IPS-NIHi11 (cell line): Measurements from ENCODE around the gene FOXL1.
"Not testable (repeated sequence)": the region's sequence is repeated elsewhere in the genome, so short reads cannot be mapped to it uniquely, and the experiment has no call there.

Experiments
- DNase-seq: peaks from one replicate; pipeline ENCODE4 v3.0.0; 2012; ENCODE audit warnings: mixed read lengths, low spot score

FOXL1 gene

GRCh38 chr16:86580791-86581170 lies 2.4 kb downstream of the FOXL1 start:
- no peak for DNase-seq

- no peak for DNase-seq
Measured at GRCh38 chr16:86581458-86581857, 3.1 kb downstream of the FOXL1 start.

- DNase-seq, result no peak
Measured at GRCh38 chr16:86584071-86584685, 5.8 kb downstream of the FOXL1 start.

DNA sequence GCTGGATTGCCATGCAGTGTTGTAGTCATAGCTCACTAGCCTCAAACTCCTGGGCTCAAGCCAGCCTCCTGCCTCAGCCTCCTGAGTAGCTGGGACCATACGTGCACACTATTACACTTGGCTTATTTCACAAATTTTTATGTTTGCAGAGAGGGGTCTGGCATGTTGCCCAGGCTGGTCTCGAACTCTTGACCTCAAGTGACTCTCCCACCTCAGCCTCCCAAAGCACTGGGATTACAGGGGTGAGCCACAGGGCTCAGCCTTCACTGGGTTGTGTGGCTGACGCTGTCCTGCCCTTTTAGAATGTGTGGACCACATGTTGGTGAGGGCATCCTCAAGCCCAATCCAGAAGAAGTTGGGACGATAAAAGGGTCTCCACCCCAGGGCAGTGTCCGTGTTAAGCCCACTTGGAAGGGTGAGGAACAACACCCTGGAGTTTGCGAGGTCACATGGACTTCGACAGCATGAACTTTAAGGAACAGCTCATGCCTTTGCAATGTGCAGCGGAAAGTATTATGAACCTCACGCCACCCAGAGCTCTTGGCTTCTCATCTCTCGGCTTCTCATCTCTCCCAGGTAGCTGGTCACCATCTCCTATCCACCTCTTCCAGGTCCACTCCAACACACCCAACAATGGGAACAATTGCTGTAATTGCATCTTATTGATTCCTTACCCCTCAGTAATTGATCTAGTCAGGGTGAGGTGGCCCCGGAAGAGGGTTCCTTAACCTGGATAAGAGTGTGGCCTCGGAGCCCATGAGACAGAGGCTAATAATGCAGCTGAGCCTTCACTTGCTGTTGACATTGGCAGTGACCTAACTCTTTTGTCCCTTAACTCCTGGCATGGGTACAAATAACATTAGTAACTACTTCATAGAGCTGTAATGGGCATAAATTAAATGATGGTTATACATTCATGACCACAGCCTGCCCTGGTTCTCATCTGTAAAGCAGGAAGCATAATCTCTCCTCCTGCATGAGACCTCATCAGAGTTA lies 6.7 kb downstream of the FOXL1 start:
- DNase-seq, result no peak

DNA sequence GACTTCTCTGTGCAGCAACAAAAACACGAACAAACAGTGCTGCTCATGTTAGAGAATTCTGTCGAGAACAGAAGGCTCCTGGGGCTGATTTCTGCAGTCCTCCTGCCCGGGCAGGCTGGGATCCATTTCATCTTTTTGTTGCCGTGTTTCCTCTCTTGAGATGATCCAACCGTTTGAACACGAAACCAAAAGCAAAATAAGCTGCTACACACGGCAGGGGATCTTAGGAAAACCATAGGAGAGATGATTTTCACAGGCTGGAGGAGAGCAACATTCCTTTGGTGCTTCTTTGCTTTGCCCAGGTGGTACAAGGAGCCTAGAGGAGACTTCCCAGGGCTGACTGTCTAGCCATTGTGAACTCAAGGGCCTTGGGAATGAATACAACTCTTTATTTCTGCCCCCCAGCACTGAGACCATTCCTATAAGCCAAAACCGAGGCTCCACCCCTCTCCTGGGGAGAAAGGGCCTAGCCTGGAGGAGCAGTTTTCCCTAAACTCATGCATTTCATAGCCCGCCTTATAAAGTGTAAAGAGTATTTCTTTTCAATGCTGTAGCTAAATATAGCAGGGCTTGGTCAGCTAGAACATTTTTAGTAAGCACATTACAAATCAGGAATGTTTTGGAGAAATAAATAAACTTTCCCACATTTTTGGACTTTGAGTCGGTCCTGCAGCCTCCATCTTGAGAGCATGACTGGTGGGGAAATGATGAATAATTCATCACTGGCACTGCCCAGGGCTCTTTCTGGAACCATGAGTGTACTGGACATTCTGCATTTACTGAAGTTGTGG lies 7.7 kb downstream of the FOXL1 start:
- DNase-seq, result no peak

- DNase-seq, result no peak
Measured at GRCh38 chr16:86587487-86587886, 9.1 kb downstream of the FOXL1 start.

GRCh38 chr16:86587955-86588354 lies 9.6 kb downstream of the FOXL1 start:
- not testable (repeated sequence) for DNase-seq

- no peak for DNase-seq
Measured at GRCh38 chr16:86590501-86591144, 12.3 kb downstream of the FOXL1 start.

DNA sequence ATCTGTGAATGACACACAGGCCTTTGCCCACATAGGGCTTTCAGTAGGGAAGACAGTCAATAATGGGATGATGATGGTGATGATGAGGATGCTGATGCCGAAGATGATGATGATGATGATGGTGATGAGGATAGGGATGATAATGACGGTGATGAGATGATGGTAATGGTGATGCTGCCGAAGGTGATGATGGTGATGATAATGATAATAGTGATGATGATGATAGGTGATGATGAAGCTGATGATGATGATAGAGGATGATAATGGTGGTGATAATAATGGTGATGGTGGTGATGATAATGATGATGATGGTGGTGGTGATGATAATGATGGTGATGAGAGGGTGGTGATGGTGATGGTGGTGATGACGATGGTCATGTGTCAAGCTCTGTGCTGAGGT lies 12.9 kb downstream of the FOXL1 start:
- no peak for DNase-seq

DNA sequence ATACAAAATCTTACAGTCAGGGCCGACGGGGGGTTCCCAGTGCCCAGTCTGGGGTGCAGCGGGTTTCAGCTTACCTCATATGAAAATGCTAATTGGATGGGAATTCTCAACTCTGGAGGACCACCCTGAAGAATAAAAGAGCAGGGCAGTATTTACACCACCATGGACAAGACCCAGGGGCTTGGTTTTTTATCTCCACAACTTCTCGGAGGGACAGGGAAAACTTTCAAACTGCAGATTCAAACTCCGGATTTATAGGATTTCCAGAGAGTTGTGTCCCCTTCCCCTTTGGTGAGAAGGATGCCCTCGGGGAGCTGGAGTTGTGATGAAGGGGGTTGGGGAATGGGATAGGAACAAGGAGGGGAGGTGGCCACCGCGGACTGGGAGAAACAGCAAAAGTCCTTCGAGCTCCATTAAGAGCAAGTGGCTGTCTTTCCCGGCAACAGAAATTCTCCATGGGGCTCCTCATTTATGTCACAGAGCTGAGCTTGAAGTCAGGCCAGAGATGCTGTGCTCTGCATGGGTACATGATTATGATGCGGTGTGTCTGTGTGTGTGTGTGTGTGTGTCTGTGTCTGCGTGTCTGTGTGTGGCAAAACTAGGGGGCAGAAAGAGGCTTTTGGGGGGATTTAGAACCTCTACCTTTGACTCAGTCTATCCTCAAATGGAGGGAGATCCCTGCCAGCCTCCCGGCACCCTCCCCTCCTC lies 15.7 kb downstream of the FOXL1 start:
- DNase-seq, result no peak

- no peak for DNase-seq
Measured at GRCh38 chr16:86594721-86595120, 16.4 kb downstream of the FOXL1 start.

DNA sequence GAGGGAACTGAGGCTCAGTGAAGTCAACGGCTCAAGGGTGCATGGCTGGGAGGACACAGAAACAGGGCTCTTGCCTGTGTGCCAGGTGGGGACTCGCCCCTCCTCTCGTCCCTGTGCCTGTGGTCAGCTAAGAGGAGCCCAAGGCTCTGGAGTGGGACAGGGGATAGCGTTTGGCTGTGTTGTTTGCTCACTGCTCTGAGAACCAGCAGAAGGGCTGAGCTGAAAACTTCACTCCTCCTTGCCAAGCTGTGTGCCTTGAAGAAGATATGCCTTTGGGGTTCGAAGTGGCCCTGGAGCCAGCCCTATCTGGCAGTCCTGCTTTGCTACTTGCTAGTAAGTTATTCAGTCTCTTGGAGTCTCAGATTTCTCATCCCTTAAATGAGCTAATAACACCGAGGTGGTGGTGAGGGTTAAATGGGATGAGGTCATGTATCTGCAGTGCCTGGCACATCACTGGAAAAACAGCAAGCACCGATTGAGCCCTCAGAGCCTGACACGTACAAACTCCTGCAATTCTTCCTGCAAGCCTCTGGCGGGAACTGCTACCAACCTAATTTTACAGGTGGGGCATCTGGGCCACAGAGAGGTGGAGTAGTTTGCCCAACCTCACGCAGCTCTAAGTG lies 17.7 kb downstream of the FOXL1 start:
- DNase-seq, result no peak

DNA sequence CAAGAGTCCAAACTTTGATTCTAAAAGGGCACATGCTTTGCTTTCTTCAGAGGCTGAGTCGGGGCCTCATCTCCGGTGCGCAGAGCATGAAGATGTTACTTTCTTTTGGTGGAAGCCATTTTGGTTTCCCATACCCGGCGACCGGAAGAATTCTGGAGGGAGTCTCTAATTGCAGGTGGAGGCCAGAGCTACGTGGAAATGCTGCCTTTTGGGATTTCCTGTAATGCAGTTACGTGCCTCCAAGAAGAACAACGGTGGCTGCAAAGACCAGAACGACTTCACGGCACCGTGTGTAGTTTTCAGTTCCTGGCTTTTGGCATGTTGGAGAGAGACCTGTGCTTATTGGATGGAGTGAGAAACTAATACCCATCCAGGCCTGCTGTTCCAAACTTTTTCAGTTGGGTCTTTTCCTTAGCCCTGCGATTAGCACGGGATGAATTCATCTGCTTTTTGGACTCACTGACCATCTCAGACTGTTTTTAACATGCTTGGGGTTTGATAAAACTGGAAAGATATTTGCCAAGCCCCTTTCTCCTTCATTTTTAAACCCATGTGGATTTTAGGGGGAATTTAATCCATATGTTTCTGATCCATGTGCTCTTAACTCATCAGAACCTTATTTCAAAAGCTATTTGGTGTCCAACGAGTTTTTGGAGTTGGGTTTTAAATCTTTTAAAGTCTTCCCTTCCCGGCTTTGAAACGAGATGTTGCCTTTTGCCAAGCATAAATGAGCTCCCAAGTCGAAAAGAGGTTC lies 19.0 kb downstream of the FOXL1 start:
- DNase-seq, result no peak

DNA sequence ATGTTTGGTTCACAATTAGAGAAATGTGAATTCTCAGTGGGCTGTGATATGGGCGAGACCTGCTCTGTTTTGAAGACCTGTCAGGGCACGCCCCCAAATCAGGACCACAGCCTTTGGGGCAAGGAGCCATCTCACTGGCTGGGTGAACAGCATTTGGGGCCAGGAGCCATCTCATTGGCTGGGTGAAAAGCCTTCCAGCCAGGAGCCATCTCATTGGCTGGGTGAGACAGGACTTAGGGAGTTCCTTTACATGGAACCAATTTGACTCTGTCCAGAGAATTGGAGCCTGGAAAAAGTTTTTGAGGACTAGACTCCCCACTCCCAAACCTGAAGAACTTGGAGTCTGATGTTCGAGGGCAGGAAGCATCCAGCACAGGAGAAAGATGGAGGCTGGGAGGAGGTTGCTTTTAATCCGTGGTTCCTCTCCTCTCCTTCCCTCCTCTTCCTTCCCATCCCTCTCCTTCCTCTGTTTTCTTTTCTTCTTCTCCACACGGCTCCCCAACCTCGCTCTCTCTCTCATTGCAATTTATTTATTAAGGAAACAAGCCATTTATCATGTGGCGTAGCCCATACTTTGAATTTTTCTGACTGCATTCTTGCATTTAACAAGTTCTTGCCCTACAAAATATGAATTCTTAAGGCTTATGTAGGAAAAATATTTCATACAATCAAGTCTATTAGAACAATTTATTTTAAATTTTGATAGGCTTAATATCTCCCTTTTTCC lies 19.7 kb downstream of the FOXL1 start:
- no peak for DNase-seq

GRCh38 chr16:86598607-86599565 lies 20.5 kb downstream of the FOXL1 start:
- no peak for DNase-seq

DNA sequence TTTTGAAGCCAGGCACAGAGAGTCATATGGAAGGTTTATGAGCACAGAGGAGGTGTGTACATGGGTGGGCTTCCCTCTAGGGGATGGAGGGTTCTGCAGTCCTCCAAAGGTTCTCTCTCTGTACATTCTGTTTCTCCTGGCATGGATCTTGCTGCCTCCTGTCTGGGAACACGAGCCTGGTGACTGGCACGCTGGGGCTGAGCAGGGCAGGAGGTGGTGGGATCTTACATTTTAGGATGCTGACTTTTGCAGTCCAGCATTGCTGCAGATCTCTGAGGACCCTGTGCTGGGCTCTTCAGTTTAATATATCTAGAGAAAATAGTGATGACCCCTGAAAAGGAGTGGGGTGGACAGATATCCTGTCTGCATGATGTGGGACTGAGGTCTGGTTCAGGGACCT lies 23.0 kb downstream of the FOXL1 start:
- no peak for DNase-seq

DNA sequence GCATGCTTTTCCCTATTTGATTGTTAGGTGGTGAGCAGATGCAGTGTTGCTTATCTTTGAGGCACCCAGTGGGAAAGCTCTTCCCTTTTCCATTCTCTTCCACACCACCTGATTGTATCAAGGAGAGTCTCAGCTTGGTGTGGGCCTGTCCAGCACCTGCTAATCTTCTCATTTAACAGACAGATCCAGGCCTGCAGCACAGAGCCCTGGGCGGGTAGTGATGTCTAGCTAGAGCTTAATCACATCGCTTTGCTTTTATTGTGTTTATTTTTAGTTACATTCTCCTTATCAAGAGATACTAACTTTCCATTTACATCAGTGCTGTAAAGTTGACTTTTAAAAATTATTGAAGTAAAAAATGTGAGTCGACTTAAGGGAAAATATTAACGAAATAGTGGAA lies 24.2 kb downstream of the FOXL1 start:
- no peak for DNase-seq

GRCh38 chr16:86604436-86605193 lies 26.3 kb downstream of the FOXL1 start:
- DNase-seq, result no peak
